A549 (cell line): ENCODE results near the gene RSF1. TPM values are rescaled to one million over a fixed set of nuclear protein-coding genes. Genes with fewer than 3 reads are reported as not detected.

Experiments
- ATAC-seq, 2 experiments: fragments of 200-7000 bp in 1 of 2; fragments of >200 bp in 1 of 2; cut with Nextera tagmentation in 1 of 2; cut with Tn5 transposase in 1 of 2; 3 replicates each; pipeline versions ENCODE4 v1.8.0 to v1.9.1; 2018 to 2020; ENCODE audit warnings: mild to moderate bottlenecking in 1 of 2, moderate library complexity in 1 of 2
- CTCF ChIA-PET: fragments of 300-600 bp; sonication (Branson Sonifier 250); formaldehyde crosslinking; extraction: SDS; loops from one replicate; lab custom pipeline; 2021; ENCODE audit warnings: antibody characterized with exemption, inconsistent platforms; lab: Yijun Ruan, JAX
- POLR2A ChIA-PET: fragments of 350-600 bp; formaldehyde crosslinking; extraction: SDS; loops from one replicate; lab custom pipeline; 2021; ENCODE audit warnings: antibody characterized with exemption, inconsistent platforms; lab: Yijun Ruan, JAX
- DNase-seq, 2 experiments: peaks; one replicate each; pipeline versions ENCODE4 v3.0.0 to v3.0.0-alpha.2; 2011 to 2016; ENCODE audit warnings: low read depth in 1 of 2, low spot score in 1 of 2
- FAIRE-seq: peaks from 2 replicates; lab custom pipeline; 2011; peaks lifted over from hg19 to GRCh38; lab: Jason Lieb, UNC
- H3K27ac ChIP-seq, 2 experiments: fragments of >200 bp; sonication (Bioruptor Twin); formaldehyde crosslinking; 3 replicates each; pipeline ENCODE4 v1.5.1; 2016 to 2017
- H3K4me1 ChIP-seq: fragments of >200 bp; sonication (Bioruptor Twin); formaldehyde crosslinking; 3 replicates; pipeline ENCODE4 v1.6.1; 2016
- H3K4me2 ChIP-seq: fragments of >200 bp; sonication (Bioruptor Twin); formaldehyde crosslinking; 3 replicates; pipeline ENCODE4 v1.6.1; 2016
- H3K4me3 ChIP-seq: fragments of >200 bp; sonication (Bioruptor Twin); formaldehyde crosslinking; 3 replicates; pipeline ENCODE4 v1.5.1; 2016
- H3K9me3 ChIP-seq: fragments of >200 bp; sonication (Bioruptor Twin); formaldehyde crosslinking; 3 replicates; pipeline ENCODE4 v1.6.1; 2016
- CBX8 ChIP-seq: fragments of 200-600 bp; sonication (generic); IDR thresholded peaks from 2 replicates; pipeline ENCODE4 v1.6.1; 2016
- E2F6 ChIP-seq: IDR thresholded peaks from 2 replicates; pipeline ENCODE4 v1.6.1; 2012; ENCODE audit warnings: low read depth, borderline replicate concordance
- ESRRA ChIP-seq: fragments of 150-350 bp; IDR thresholded peaks from 2 replicates; pipeline ENCODE4 v1.6.1; 2014; ENCODE audit warnings: mild to moderate bottlenecking, low read length, borderline replicate concordance
- FOSB ChIP-seq: fragments of 250-450 bp; sonication (Bioruptor Pico); IDR thresholded peaks from 2 replicates; pipeline ENCODE4 v1.5.0; 2020; ENCODE audit warnings: mild to moderate bottlenecking, moderate library complexity
- FOSL2 ChIP-seq, 2 experiments: fragments of 450-650 bp in 1 of 2; fragments of >200 bp in 1 of 2; sonication (Bioruptor Twin) in 1 of 2; formaldehyde crosslinking; IDR thresholded peaks; 2 replicates each; pipeline versions ENCODE4 v1.5.0 to v1.6.1; 2016 to 2020; ENCODE audit warnings: mild to moderate bottlenecking in 1 of 2, moderate library complexity in 1 of 2
- HDAC2 ChIP-seq: fragments of 200-600 bp; sonication (generic); IDR thresholded peaks from 2 replicates; pipeline ENCODE4 v1.6.1; 2016
- HMGXB4 ChIP-seq: fragments of 250-450 bp; sonication (Bioruptor Pico); IDR thresholded peaks from 2 replicates; pipeline ENCODE4 v1.5.0; 2021; ENCODE audit warnings: mild to moderate bottlenecking, moderate library complexity, borderline replicate concordance
- HOXB13 ChIP-seq: fragments of 250-450 bp; sonication (Bioruptor Pico); IDR thresholded peaks from 2 replicates; pipeline ENCODE4 v1.5.0; 2020; ENCODE audit warnings: low read depth, mild to moderate bottlenecking, moderate library complexity
- JUNB ChIP-seq: fragments of >200 bp; sonication (Bioruptor Twin); formaldehyde crosslinking; IDR thresholded peaks from 2 replicates; pipeline ENCODE4 v1.6.1; 2016
- MAZ ChIP-seq: fragments of 150-350 bp; IDR thresholded peaks from 2 replicates; pipeline ENCODE4 v1.6.1; 2014; ENCODE audit warnings: antibody characterized with exemption, low read depth, low read length, borderline replicate concordance
- NFE2L2 ChIP-seq: fragments of 150-350 bp; conservative IDR thresholded peaks from 2 replicates; pipeline ENCODE4 v1.6.1; 2014; ENCODE audit warnings: low read length
- PBX3 ChIP-seq: IDR thresholded peaks from 2 replicates; pipeline ENCODE4 v1.6.1; 2012
- RNF2 ChIP-seq: fragments of 200-600 bp; sonication (generic); IDR thresholded peaks from 2 replicates; pipeline ENCODE4 v1.6.1; 2016; ENCODE audit warnings: low read depth, mild to moderate bottlenecking, antibody characterized with exemption, moderate library complexity, borderline replicate concordance
- SREBF2 ChIP-seq: fragments of 450-650 bp; IDR thresholded peaks from 2 replicates; pipeline ENCODE4 v1.6.1; 2014; ENCODE audit warnings: mild to moderate bottlenecking, moderate library complexity
- ZSCAN20 ChIP-seq: fragments of 250-450 bp; sonication (Bioruptor Pico); IDR thresholded peaks from 2 replicates; pipeline ENCODE4 v1.8.0; 2022; ENCODE audit warnings: mild to moderate bottlenecking, moderate library complexity
- WGBS: methylation state at CpG from one replicate; pipeline ENCODE4 v1.1.6; 2017; ENCODE audit errors: missing lambda C conversion rate; 5-methylcytosine and 5-hydroxymethylcytosine counted together
- polyA plus RNA-seq, 4 experiments: library from polyadenylated mRNA; depleted of rRNA in 3 of 4; stranded (reverse); fragments of >200 nt; fragmentation: RNase III in 1 of 4; extraction: RNeasy Plus Mini Kit Qiagen cat#74134 plus additional on column Dnase treatment in 1 of 4; gene quantifications; 2 replicates in 3 of 4; 3 replicates in 1 of 4; pipeline ENCODE4 v1.2.3, GENCODE V29; 2011 to 2017
- TF ChIP-seq, protein P1 (sequence below): fragments of 250-450 bp; sonication (Bioruptor Pico); IDR thresholded peaks from 2 replicates; pipeline ENCODE4 v1.5.0; 2020; ENCODE audit warnings: low read depth, mild to moderate bottlenecking, moderate library complexity
- TF ChIP-seq, protein P2 (sequence below): fragments of >200 bp; sonication (Bioruptor Twin); formaldehyde crosslinking; IDR thresholded peaks from 3 replicates; pipeline ENCODE4 v1.5.1; 2016
- TF ChIP-seq, protein P3 (sequence below): fragments of >200 bp; sonication (Bioruptor Twin); formaldehyde crosslinking; IDR thresholded peaks from 2 replicates; pipeline ENCODE4 v1.6.1; 2016
- TF ChIP-seq, protein P4 (sequence below): fragments of 450-650 bp; IDR thresholded peaks from 2 replicates; pipeline ENCODE4 v1.6.1; 2014; ENCODE audit warnings: antibody characterized with exemption

The RSF1 gene
- polyA plus RNA-seq, 2 of the 4 experiments (the other 2 are of a cell fraction): 18.8 to 29.6 TPM

GRCh38 chr11:77654770-77655434, 165.6 kb downstream of the RSF1 start:
- Histone ChIP-seq H3K4me2 (no peak overlapping the region), H3K27ac (no peak overlapping the region), H3K4me1 (no peaks in the 10 kb centered on the region)
- TF ChIP-seq ESRRA (no peak), HDAC2 (no peak), HMGXB4 (CRISPR knock-in tag) (no peak), HOXB13 (no peak), JUNB (no peak), CBX8 (no peak), FOSL2 (IDR thresholded peaks at IDR 0.05) (no peak), FOSL2 (CRISPR knock-in tag; IDR thresholded peaks at IDR 0.05) (no peak), SREBF2 (no peak), NFE2L2 (no peak), MAZ (no peak), PBX3 (no peak), E2F6 (no peak), FOSB (CRISPR knock-in tag) (no peak), ZSCAN20 (CRISPR knock-in tag) (no peak), RNF2 (no peak)
- TF ChIP-seq, protein P1, sequence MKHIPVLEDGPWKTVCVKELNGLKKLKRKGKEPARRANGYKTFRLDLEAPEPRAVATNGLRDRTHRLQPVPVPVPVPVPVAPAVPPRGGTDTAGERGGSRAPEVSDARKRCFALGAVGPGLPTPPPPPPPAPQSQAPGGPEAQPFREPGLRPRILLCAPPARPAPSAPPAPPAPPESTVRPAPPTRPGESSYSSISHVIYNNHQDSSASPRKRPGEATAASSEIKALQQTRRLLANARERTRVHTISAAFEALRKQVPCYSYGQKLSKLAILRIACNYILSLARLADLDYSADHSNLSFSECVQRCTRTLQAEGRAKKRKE (CRISPR knock-in tag): no peak
- TF ChIP-seq, protein P2, sequence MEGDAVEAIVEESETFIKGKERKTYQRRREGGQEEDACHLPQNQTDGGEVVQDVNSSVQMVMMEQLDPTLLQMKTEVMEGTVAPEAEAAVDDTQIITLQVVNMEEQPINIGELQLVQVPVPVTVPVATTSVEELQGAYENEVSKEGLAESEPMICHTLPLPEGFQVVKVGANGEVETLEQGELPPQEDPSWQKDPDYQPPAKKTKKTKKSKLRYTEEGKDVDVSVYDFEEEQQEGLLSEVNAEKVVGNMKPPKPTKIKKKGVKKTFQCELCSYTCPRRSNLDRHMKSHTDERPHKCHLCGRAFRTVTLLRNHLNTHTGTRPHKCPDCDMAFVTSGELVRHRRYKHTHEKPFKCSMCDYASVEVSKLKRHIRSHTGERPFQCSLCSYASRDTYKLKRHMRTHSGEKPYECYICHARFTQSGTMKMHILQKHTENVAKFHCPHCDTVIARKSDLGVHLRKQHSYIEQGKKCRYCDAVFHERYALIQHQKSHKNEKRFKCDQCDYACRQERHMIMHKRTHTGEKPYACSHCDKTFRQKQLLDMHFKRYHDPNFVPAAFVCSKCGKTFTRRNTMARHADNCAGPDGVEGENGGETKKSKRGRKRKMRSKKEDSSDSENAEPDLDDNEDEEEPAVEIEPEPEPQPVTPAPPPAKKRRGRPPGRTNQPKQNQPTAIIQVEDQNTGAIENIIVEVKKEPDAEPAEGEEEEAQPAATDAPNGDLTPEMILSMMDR: no peak
- TF ChIP-seq, protein P3, sequence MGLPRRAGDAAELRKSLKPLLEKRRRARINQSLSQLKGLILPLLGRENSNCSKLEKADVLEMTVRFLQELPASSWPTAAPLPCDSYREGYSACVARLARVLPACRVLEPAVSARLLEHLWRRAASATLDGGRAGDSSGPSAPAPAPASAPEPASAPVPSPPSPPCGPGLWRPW: no peak
- TF ChIP-seq, protein P4, sequence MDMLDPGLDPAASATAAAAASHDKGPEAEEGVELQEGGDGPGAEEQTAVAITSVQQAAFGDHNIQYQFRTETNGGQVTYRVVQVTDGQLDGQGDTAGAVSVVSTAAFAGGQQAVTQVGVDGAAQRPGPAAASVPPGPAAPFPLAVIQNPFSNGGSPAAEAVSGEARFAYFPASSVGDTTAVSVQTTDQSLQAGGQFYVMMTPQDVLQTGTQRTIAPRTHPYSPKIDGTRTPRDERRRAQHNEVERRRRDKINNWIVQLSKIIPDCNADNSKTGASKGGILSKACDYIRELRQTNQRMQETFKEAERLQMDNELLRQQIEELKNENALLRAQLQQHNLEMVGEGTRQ: no peak
- TF ChIP-seq, all 56 proteins: peak for 0
- CTCF ChIA-PET: no interaction called here
- no peaks in the 10 kb centered on the region for H3K9me3 ChIP-seq
- H3K4me3 ChIP-seq: no peak overlapping the region
- FAIRE-seq (no peak), DNase-seq (no peak), ATAC-seq (no peak; a peak in 1 of 6 replicates)
- POLR2A ChIA-PET: no interaction called here
- WGBS: 75% methylated on average over 4 of the region's 4 CpGs
